K562 (cell line): Measurements from ENCODE around the gene CSTA.

Source experiments
- HDAC6 ChIP-seq: IDR thresholded peaks from 2 replicates; pipeline ENCODE4 v1.6.1; 2012; ENCODE audit warnings: low read depth, mild to moderate bottlenecking, control low read depth, inconsistent platforms, low read length, moderate library complexity
- TAF15 ChIP-seq: fragments of 200-400 bp; formaldehyde crosslinking; IDR thresholded peaks from 2 replicates; pipeline ENCODE4 v1.6.1; 2017; ENCODE audit warnings: mild to moderate bottlenecking, low read depth, low read length, moderate library complexity
- ZNF174 ChIP-seq: fragments of 250-450 bp; sonication (Bioruptor Pico); IDR thresholded peaks from 2 replicates; pipeline ENCODE4 v1.4.0; 2020; ENCODE audit warnings: mild to moderate bottlenecking
- ZNF217 ChIP-seq: sonication (generic); formaldehyde crosslinking; IDR thresholded peaks from 2 replicates; pipeline ENCODE4 v1.8.0; 2022; ENCODE audit warnings: mild to moderate bottlenecking, missing genetic modification reagents
- TF ChIP-seq, protein P1 (sequence below): fragments of 450-650 bp; IDR thresholded peaks from 2 replicates; pipeline ENCODE4 v1.6.1; 2014; ENCODE audit warnings: low read depth, mild to moderate bottlenecking, moderate library complexity, borderline replicate concordance

DNA sequence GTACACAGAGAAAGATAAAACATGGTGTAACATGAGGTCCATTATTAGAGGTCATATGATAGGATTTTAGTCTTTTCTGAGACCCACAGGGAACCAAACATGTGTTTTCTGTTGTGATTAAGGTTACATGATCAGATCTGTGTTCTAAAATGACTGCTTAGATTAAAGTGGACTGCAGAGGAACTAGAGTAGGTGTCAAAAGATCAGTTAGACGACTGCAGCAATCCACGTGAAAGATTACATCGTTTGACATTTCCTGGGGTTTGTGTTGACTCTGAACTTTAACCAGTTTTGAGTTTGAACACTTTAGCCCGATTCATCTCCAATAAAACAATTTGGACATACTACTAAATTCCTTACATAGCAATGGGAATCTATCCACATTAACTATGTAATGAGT is 52.9 kb downstream of the CSTA start:
- TF ChIP-seq TAF15 (no peak), ZNF217 (CRISPR knock-in tag) (no peak), HDAC6 (no peak), ZNF174 (CRISPR knock-in tag) (no peak)
- TF ChIP-seq, protein P1, sequence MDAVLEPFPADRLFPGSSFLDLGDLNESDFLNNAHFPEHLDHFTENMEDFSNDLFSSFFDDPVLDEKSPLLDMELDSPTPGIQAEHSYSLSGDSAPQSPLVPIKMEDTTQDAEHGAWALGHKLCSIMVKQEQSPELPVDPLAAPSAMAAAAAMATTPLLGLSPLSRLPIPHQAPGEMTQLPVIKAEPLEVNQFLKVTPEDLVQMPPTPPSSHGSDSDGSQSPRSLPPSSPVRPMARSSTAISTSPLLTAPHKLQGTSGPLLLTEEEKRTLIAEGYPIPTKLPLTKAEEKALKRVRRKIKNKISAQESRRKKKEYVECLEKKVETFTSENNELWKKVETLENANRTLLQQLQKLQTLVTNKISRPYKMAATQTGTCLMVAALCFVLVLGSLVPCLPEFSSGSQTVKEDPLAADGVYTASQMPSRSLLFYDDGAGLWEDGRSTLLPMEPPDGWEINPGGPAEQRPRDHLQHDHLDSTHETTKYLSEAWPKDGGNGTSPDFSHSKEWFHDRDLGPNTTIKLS, result no peak
